ENCODE measurements around the gene FLVCR2.

Gene FLVCR2

DNA sequence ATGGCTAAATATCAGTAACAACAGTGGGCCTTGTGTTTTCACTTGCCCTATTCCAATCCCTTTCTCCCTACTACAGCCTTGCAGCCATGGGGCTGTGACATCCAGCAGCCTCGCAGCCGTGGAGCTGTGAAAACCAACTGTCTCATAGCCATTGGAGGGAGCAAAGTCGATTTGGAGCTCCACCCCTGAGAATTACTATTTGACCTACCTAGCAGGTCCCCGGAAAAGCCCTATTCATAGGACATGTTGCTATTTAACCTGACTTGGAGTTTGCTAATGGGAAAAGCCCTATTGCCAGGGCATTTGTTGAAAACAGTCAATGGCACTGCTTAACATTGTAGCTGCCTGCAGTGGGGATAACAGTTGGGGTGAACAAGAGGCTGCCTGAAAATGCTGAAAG is 49.0 kb downstream of the FLVCR2 start:
- DNase-seq = no peak

DNA sequence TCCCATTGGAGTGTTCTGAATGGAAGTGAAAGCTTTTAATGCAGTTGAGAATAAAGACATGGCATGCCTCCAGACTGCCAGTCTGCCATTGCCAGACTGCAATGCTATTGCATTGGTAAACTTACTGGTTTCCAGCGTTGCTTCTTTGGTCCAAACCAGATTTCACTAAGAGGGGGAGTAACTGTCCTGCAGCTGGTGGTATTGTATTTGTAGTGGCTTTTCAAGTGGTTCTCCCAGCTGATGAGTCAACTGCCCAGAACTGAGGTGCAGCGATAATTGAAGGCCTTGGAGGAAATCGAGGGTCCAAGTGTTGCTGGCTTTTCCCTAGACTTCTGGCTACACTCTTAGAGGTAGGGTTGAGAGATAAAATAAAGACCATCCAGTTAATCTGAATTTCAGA is 50.4 kb downstream of the FLVCR2 start:
- DNase-seq = no peak

DNA sequence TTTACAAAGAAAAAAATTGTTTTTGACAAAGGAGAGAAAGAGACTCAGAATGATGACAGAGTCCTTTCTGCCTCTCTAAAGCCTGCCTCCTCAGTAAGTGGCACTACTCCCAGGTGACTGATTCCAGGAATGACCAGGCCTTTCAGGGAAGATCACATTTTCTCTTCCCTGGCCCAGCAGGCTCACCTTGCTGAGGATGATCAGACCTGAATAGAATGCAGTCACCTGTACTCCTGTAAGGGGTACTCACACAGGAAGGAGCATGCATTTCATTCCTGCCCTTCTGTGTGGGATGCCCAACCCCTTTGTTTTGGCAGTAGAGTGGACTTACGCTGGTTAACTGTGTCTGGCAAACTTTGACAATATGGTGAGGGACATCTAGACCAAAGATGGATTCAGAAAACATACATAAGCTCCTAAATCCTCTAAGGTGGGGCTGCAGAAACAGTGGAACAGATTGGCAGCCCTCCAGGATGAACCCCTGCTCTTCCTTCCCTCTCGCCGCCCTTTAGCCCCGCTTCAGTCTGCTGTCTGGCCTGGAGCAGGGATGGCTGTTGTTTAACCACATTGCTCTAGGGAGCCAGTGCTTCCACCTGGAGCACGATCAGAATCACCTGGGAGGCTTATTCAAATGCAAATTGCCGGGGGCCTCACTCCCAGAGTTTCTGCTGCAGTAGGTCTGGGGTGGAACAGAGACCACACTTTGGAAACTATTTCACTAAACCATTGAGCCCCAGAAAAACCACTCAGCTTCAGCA is 52.5 kb downstream of the FLVCR2 start:
- DNase-seq = no peak

DNA sequence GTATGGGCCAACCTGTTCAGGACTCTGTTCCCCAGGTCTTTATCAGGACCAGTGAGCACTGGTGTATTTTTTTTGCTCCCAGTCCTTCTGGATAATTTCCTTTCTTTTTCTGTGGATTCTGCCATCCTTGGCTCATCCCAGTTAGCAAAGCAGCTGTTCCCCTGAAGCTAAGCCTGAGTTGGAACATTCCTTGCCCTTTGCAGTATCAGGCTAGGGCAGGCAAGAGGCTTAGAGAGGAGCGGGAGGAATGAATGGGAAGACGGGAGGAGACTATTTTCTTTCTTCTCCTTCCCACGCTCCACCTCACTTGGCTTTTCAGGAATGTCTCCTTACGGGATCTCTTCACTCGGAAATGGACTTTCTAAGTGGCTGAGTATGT is 53.0 kb downstream of the FLVCR2 start:
- no peak for DNase-seq

DNA sequence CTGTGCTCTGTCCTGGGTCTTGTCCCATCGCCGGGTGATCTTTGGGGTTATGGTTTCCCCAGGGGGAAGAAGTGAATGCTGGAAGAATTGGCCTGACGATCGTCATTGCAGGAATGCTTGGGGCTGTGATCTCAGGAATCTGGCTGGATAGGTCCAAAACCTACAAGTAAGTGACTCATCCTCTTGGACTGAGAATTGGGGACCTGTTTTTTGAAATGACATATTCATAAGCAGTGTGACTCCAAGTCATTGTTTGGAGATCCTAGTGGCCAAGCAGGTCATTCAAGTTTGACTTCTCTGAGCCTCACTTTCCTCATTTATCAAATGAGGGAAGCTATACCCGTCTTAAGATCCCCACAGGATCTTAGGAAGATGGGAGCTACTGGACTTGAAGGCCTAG is 56.4 kb downstream of the FLVCR2 start:
- no peak for DNase-seq

DNA sequence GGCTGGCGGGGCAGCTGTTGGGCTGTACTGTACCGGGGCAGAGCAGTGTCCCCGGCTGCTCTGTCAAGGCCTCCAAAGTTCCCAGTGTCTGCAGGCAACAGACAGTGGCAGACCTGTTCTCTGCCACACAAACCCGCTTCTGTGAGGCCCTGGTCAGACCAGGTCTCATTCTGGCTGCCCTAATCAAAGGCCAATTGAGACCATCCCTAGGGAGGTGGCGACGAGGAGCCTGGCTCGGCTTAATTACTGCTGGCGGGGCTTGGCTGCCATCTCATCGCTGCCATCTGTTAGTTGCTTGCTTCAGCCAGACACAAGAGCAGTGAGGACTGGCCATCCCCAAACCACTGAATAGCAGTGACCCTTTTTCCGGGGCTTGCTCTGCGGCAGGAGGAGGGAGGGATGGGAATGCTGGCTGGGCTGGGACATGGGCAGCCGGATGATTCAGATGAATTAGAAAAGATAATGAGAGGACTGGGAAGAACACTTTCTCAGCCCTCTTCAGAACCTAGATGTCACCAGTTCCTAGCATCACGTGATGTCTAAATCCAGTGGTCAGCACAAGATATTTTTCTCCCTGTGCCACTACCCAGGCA is 57.8 kb downstream of the FLVCR2 start:
- DNase-seq = peak in 34 of 51 donors; percentile 2 to 67 (median 32)

DNA sequence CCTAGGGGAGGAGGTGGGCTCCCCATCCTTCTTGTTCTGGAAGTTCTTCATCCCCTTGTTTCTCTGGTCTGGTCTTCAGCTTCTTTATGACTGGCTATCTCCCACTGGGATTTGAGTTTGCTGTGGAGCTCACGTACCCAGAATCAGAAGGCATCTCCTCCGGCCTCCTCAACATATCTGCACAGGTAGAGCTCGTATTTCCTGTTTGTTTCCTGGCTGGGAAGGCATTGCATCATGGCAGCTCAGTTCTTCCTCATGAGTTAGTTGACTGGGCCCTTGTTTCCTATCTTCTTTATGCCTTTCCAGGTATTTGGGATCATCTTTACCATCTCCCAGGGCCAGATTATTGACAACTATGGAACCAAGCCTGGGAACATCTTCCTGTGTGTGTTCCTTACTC is 62.5 kb downstream of the FLVCR2 start:
- no peak for DNase-seq

DNA sequence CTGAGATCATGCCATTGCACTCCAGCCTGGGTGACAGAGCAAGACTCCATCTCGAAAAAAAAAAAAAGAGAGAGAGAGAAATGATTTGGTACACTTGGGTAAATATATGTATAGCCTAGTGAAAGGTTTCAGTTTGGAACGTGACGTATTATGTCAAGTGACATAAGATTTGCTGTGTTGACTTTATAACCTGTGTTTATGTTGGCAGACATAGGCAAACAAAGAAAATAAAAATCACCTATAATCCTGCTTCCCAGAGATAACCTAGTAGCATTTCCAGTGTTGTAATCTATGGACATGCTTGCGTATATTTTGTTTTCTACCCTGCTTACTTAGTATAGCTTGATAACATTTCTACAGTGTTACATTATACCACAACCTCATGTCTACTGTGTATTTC is 65.6 kb downstream of the FLVCR2 start:
- DNase-seq = no peak

DNA sequence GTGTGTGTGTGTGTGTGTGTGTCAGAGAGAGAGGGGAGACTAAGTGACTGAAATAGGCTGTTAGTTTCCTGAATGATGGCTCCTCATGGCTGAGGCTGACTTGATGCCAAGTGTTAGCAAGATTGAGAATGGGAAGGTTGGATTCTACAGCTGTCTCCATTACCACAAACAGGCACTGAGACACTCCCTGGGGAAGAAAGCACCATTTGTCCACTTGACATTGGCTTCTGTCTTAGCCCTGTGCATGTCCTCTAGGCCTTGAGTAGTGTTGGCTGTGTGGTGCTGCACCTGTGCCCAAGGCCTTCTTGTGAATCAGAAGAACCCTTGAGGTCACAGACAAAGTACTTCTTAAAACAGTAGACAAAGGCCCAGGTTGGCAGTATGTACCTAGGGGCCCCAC is 66.6 kb downstream of the FLVCR2 start:
- no peak for DNase-seq

DNA sequence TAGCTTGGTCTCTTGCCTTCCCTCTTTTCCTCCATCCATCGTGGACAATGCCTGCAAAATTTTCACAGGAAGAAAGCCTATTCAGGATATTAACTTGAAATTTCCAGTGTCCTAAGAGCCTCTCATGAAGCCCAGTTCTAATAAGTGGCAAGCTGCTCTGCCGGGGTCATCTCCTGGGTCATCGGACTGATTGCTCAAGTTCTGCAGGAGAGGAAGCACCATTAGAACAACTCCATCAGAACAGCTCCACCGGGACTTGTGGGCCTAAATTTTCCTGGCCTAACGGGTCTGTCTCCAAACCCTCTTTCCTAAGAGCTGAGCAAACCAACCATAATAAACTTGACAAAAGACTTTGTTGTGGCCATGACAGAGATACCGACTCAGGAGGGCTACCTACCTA is 68.3 kb downstream of the FLVCR2 start:
- DNase-seq = no peak

DNA sequence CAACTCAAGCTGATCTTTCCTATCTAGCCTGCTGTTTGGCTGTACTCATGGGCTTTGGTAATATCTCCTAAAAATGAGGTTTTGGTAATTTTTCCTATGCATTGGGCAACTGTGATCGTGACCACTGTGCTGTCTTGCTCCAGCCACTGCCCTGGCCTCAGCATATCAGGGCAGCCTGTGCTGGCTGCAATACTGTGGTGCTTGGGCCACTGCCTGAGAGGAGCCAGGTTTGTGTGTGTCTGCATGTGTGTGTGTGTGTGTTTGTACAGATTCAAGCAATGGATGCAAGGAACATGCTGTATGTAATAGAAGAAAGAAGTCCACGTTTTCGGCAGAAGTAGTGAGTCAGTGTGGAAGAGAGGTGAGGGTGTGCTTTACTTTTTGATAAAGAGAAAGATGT is 69.2 kb downstream of the FLVCR2 start:
- no peak for DNase-seq

DNA sequence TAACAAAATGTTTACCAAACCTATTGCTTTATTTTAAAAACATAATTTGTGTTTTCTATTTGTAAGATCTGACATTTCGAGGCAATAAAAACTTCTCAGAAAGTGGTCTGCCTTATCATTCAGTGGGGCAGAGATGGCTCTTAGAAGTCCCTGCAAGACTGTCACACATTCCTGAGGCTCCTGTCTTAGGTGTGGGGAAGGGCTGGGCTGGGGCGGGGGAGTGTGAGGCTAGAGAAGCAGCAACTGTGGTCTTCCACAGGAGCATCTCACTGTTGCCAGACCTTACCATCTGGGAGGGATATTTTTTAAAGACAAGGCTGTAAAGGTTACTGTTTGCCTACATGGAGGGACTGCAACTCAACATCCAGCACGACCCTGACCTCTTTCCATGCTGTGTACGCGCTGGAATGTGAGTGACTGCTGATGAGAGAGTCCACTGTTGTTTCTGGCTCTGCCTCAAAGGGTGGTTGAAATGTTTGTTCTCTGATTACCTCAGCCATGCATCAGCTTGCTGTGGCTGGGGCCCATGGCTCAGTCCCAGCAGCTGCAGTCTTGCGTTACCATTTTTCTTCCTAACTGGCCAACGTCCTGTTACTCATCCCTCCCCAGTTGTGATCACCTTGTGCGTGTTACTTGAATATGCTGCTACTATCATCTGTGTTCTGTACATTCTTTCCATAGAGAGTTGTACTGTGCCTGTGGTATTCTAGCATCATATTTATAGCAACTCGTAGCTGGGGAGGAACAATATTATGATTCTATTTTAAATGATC is 69.8 kb downstream of the FLVCR2 start:
- peak in 2 of 51 donors; percentile 3 to 22 for DNase-seq

DNA sequence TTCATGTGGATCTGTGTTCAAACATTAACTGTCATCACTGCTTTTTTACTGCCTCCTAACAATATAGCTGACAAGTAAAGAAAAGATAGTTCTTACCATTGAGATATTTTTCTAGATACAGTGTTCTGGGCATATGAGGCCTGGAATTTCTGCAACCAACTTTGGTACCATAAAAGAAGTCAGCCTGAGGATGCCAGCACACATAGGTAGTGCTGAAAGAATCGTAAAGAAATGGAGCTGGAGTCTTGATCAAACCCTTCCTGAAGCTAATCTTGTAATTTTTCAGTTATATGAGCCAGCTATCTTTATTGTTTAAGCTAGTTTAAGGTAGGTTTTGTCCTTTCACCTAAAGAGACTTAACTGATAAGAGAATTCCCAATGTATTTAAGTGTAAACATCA is 70.9 kb downstream of the FLVCR2 start:
- no peak for DNase-seq

DNA sequence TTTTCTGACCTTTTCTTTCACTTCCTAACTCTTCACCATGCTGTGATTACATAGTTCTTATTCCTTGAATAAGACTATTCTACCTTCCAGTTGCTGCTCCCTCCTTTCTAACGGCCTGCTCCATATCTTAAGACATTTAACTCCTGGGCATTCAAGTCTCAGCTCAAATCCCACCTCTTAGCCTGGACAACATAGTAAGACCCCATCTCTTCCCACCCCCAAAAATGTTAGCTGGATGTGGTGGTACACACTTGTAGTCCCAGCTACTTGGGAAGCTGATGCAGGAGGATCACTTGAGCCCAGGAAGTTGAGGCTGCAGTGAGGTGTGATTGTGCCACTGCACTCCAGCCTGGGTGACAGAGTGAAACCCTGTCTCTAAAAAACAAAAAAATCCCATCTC is 71.4 kb downstream of the FLVCR2 start:
- DNase-seq = no peak

DNA sequence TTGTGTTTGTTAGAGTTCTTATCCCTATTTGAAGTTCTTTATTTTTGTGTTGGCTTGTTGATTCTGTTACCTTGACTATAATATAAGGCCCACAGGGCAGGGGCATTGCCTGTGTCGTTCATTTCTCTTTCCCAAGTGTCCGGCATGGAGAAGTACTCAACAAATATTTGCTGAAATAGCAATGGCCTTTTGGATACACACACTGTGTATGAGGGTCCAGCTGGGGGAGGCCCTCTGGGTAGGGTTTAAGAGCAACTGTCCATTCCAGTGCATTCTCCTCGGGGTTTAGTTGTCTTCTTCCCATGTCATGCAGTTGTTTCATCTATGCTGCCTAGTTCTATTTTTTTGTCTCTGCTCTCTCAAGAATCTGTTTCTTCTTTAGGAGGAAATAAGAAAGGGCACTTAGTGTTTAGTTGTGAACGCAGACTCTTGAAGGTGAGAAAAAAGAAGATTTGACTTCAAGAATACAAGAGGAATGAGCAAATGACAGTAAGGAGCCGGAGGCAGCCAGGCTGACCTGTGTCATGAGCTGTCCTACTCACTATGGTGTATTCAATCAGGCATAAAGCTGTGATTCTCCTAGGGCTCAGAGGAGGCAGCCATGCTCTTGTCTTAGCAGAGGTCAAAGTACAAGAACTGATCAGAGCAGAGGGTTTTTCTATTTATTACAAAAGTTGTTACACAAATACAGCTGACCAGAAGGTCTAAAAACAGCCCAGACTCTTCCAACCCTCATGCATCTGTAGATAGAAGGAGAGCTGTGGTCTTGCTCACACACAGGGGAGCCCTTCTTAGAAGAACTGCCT is 72.0 kb downstream of the FLVCR2 start:
- no peak for DNase-seq

DNA sequence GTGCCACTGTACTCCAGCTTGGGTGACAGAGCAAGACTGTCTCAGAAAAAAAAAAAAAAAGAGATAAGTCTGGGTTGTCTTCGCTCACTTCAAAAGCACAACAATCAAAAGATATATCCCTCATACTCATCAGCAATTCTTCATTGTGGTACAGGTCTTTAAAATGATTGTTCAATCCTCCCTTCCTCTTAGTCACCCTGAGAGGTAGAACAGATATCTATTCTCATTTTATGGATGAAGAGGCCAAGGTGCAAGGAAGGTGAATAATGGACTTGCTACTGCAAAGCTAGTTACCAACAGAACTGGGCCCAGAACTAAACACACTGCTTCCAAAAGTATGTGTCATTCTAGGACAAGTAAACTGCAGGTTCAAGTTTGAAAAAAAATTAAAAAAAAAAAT is 75.1 kb downstream of the FLVCR2 start:
- no peak for DNase-seq

DNA sequence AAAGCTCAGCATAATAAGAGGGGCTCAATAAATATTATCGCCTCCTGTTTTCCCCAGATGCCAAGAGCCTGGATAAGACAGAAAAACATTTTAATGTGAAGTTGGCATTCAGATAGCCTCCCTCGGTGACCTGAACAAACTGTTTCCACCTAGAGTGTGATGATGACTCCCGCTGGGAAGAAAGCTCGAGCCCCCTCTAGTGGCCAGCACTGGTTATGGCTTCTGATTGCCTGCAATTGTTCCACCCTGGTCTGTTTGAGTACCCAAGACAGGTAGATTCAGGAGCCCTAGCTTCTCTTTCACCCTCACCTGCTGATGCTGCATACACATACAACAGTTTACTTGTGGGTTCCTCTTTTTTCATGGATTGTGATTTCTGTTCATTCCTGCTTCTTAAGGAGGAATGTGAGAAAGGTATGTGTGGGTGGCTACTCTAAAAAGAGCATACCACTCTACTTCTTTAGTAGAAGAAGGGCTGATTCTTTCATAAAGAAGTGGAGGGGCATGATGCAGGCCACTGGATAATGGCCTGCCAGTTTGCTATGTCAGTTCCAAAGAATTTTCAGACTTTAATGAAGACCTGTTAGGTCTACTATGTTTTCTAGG is 75.8 kb downstream of the FLVCR2 start:
- DNase-seq = peak in 50 of 51 donors; percentile 2 to 86 (median 56)

DNA sequence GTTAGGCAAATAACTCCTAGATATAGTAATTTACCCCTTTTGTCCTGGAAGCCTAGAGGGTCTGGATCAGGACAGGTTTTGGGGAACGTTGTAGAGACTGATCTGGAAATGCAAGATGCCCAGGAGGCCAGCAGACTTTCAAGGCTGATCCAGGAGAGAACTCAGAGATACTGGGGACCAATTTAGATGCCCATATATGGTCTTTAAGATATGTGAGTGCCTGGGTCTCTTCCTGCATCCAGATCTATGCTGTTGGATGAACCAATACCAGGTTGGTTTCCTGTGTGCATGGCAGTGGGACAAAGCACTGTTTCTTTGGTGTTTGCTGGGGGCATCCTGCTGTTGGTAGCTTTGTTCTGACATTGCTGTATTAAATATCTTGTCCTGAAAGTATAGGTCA is 76.8 kb downstream of the FLVCR2 start:
- DNase-seq = no peak

DNA sequence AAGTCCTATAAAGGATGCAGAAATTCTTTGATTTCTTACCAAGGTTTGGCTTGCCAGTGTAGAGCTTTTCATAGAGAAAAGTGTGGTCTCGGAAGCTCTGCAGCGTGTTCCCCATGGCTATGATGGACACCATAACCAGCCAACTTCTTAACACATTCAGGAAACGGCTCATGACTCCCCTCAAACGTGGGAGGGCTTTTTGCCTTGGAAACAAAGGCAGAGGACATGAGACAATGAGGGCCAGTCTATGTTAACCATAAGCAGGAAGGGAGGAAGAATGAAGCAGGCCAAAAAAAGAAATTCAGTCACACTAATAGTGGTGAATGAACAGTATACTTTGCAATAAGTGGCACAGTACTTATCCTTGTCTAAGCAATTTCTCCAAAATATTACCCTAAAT is 78.9 kb downstream of the FLVCR2 start:
- no peak for DNase-seq

DNA sequence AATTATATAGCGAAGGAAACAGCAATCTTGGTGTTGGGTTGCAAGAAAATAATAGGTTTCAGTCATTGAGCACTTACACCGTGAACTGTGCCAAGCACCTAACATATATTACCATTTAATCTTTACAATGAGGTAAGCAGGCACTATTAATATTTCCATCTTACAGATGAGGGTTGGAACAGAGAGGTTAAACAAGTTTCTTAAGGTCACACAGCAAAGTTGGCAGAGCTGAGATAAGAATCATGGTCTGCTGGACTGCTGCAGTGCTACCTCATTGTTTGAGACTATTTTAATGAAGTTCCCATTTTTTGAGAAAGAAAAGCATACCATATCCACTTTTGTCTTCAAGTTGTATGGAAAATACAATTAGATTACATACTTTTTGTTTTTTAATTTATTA is 80.5 kb downstream of the FLVCR2 start:
- no peak for DNase-seq

DNA sequence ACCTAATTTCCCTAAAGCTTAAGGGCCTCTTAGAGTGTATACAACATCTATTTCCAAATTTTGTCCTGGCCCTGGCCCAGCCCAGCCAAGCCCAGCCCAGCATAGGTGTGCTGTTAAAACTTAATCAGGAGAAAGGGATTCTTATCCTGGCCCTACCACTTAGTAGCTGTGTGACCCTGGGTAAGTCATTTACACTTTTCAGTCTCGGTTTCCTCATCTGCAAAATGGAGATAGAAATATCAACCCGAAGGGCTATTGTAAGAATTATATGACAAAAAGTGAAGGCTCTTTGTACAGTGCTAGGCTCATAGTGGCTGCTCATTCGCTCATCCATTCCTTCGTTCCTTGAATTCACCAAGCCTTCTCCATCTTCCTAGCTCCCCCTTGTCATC is 81.8 kb downstream of the FLVCR2 start:
- DNase-seq = no peak
